MM.1S (cell line): ENCODE data around the gene TRMT44.

Experiments
- DNase-seq: peaks from one replicate; pipeline ENCODE4 v3.0.0-alpha.2; 2015
- H2AFZ ChIP-seq: fragments of 300-600 bp; sonication (generic); 2 replicates; pipeline ENCODE4 v1.6.0; 2016; ENCODE audit warnings: antibody characterized with exemption, low read length
- H3F3A ChIP-seq: fragments of 300-600 bp; sonication (generic); 2 replicates; pipeline ENCODE4 v1.6.1; 2016; ENCODE audit warnings: mild to moderate bottlenecking, antibody characterized with exemption, low read length, moderate library complexity, mixed read lengths; ENCODE audit not compliant: insufficient read depth
- H3K27ac ChIP-seq: fragments of 300-600 bp; sonication (generic); 2 replicates; pipeline ENCODE4 v1.5.1; 2016; ENCODE audit warnings: mild to moderate bottlenecking, low read length
- H3K27me3 ChIP-seq: fragments of 300-600 bp; sonication (generic); replicated peaks from 2 replicates; pipeline ENCODE4 v1.6.0; 2016; ENCODE audit warnings: low read length; ENCODE audit not compliant: insufficient read depth
- H3K36me3 ChIP-seq: fragments of 300-600 bp; sonication (generic); replicated peaks from 2 replicates; pipeline ENCODE4 v1.6.1; 2016; ENCODE audit warnings: mild to moderate bottlenecking, low read length, mixed read lengths; ENCODE audit not compliant: insufficient read depth
- H3K4me1 ChIP-seq: fragments of 300-600 bp; sonication (generic); 2 replicates; pipeline ENCODE4 v1.6.1; 2016; ENCODE audit warnings: low read length, mixed read lengths
- H3K4me2 ChIP-seq: fragments of 300-600 bp; sonication (generic); 2 replicates; pipeline ENCODE4 v1.6.0; 2016; ENCODE audit warnings: low read depth, low read length
- H3K4me3 ChIP-seq: fragments of 300-600 bp; sonication (generic); 2 replicates; pipeline ENCODE4 v1.5.1; 2016; ENCODE audit warnings: low read length, mixed read lengths
- H3K79me2 ChIP-seq: fragments of 300-600 bp; sonication (generic); 2 replicates; pipeline ENCODE4 v1.6.1; 2016; ENCODE audit warnings: mixed run types, low read length, mixed read lengths
- H3K9ac ChIP-seq: fragments of 300-600 bp; sonication (generic); 2 replicates; pipeline ENCODE4 v1.6.1; 2016; ENCODE audit warnings: low read length, mixed read lengths
- H3K9me2 ChIP-seq: fragments of 300-600 bp; sonication (generic); replicated peaks from 2 replicates; pipeline ENCODE4 v1.6.1; 2016; ENCODE audit warnings: mild to moderate bottlenecking, low read length, mixed read lengths; ENCODE audit not compliant: insufficient read depth
- H3K9me3 ChIP-seq: fragments of 300-600 bp; sonication (generic); replicated peaks from 2 replicates; pipeline ENCODE4 v1.6.1; 2016; ENCODE audit warnings: mild to moderate bottlenecking, low read length, mixed read lengths; ENCODE audit not compliant: insufficient read depth
- H4K20me1 ChIP-seq: fragments of 300-600 bp; sonication (generic); 2 replicates; pipeline ENCODE4 v1.6.1; 2016; ENCODE audit warnings: mild to moderate bottlenecking, low read length, moderate library complexity, mixed read lengths; ENCODE audit not compliant: insufficient read depth
- CTCF ChIP-seq: fragments of 300-600 bp; sonication (generic); IDR thresholded peaks from 2 replicates; pipeline ENCODE4 v1.5.1; 2016; ENCODE audit warnings: antibody characterized with exemption, low read length, mixed read lengths
- EZH2 ChIP-seq: fragments of 300-600 bp; sonication (generic); optimal IDR thresholded peaks from 2 replicates; pipeline ENCODE3; 2017; ENCODE audit warnings: low read depth, mild to moderate bottlenecking, antibody characterized with exemption, low read length, mixed read lengths
- EZH2phosphoT487 ChIP-seq: fragments of 300-600 bp; sonication (generic); IDR thresholded peaks from 2 replicates; pipeline ENCODE4 v1.6.1; 2018; ENCODE audit warnings: antibody characterized with exemption, low read length

The TRMT44 gene

GRCh38 chr4:8523175-8523574 is 82.6 kb downstream of the TRMT44 start:
- Histone ChIP-seq H3K79me2 (no peaks in the 10 kb centered on the region), H3K4me1 (no peaks in the 10 kb centered on the region), H3K36me3 (no peaks in the 10 kb centered on the region), H3K4me2 (no peak overlapping the region), H3K27ac (no peak overlapping the region), H3K9ac (no peak overlapping the region), H3F3A (no peaks in the 10 kb centered on the region), H2AFZ (no peak overlapping the region), H3K9me2 (no peaks in the 10 kb centered on the region), H3K4me3 (no peak overlapping the region), H4K20me1 (no peaks in the 10 kb centered on the region), H3K9me3 (no peaks in the 10 kb centered on the region), H3K27me3 (peaks cover 75% of the 10 kb centered on the region)
- DNase-seq = no peak
- TF ChIP-seq EZH2phosphoT487 (no peak), EZH2 (no peak), CTCF (no peak)

- no peak for TF ChIP-seq EZH2phosphoT487
- no peak for TF ChIP-seq EZH2
- TF ChIP-seq CTCF = no peak
- no peak for DNase-seq
- no peaks in the 10 kb centered on the region for H3K36me3 ChIP-seq
Observed at GRCh38 chr4:8523766-8524165, 83.2 kb downstream of the TRMT44 start.

GRCh38 chr4:8524595-8525382 is 84.2 kb downstream of the TRMT44 start:
- no peak for DNase-seq
- Histone ChIP-seq H3K9me3 (no peaks in the 10 kb centered on the region), H3K27ac (no peak overlapping the region), H3K36me3 (no peaks in the 10 kb centered on the region), H3K9ac (no peak overlapping the region), H4K20me1 (no peaks in the 10 kb centered on the region), H3F3A (no peaks in the 10 kb centered on the region), H3K4me2 (no peak overlapping the region), H3K9me2 (no peaks in the 10 kb centered on the region), H3K4me3 (no peak overlapping the region), H2AFZ (no peak overlapping the region), H3K27me3 (peaks cover 63% of the 10 kb centered on the region), H3K79me2 (no peaks in the 10 kb centered on the region), H3K4me1 (no peaks in the 10 kb centered on the region)
- TF ChIP-seq EZH2phosphoT487 (no peak), EZH2 (no peak), CTCF (no peak)

More at GRCh38 chr4:8523766-8524165, 83.2 kb downstream of the TRMT44 start:
- no peak overlapping the region for H3K4me3 ChIP-seq
- no peaks in the 10 kb centered on the region for H3K9me2 ChIP-seq
- no peaks in the 10 kb centered on the region for H4K20me1 ChIP-seq
- no peaks in the 10 kb centered on the region for H3K79me2 ChIP-seq
- no peaks in the 10 kb centered on the region for H3F3A ChIP-seq
- peaks cover 72% of the 10 kb centered on the region for H3K27me3 ChIP-seq
- no peak overlapping the region for H3K27ac ChIP-seq
- H3K9me3 ChIP-seq = no peaks in the 10 kb centered on the region
- no peak overlapping the region for H3K4me2 ChIP-seq
- no peak overlapping the region for H2AFZ ChIP-seq
- H3K9ac ChIP-seq = no peak overlapping the region
- no peaks in the 10 kb centered on the region for H3K4me1 ChIP-seq
